Parathyroid adenoma (tissue), 2 donors: ENCODE data around the gene SSC5D.
A peak's percentile ranks its signal among the peaks of the same experiment; 100 is the strongest.

Source experiments
- H2AFZ ChIP-seq: fragments of 300-600 bp; sonication (generic); one replicate; pipeline ENCODE4 v1.7.0; 2017; ENCODE audit warnings: antibody characterized with exemption, mild to moderate bottlenecking
- H3K27ac ChIP-seq: fragments of 300-600 bp; sonication (generic); one replicate; pipeline ENCODE4 v1.7.0; 2017
- H3K27me3 ChIP-seq: fragments of 300-600 bp; sonication (generic); one replicate; pipeline ENCODE4 v1.7.0; 2017; ENCODE audit warnings: low read length; ENCODE audit not compliant: control insufficient read depth, insufficient read depth
- H3K36me3 ChIP-seq: fragments of 300-600 bp; sonication (generic); one replicate; pipeline ENCODE4 v1.7.0; 2017; ENCODE audit warnings: low read length; ENCODE audit not compliant: control insufficient read depth, insufficient read depth
- H3K4me1 ChIP-seq: fragments of 300-600 bp; sonication (generic); one replicate; pipeline ENCODE4 v1.7.0; 2017; ENCODE audit warnings: control low read depth
- H3K4me2 ChIP-seq: fragments of 300-600 bp; sonication (generic); one replicate; pipeline ENCODE4 v1.7.0; 2017; ENCODE audit warnings: low read length
- H3K4me3 ChIP-seq: fragments of 300-600 bp; sonication (generic); one replicate; pipeline ENCODE4 v1.7.0; 2017; ENCODE audit warnings: low read depth, low read length
- H3K79me2 ChIP-seq: fragments of 300-600 bp; sonication (generic); one replicate; pipeline ENCODE4 v1.7.0; 2017; ENCODE audit warnings: control low read depth
- H3K9ac ChIP-seq: fragments of 300-600 bp; sonication (generic); one replicate; pipeline ENCODE4 v1.7.0; 2017; ENCODE audit warnings: mild to moderate bottlenecking
- H3K9me3 ChIP-seq: fragments of 300-600 bp; sonication (generic); one replicate; pipeline ENCODE4 v1.7.0; 2017; ENCODE audit warnings: low read length; ENCODE audit not compliant: control insufficient read depth
- TF ChIP-seq, protein P1 (sequence below): fragments of 300-600 bp; sonication (generic); IDR thresholded peaks from one replicate; pipeline ENCODE4 v1.7.0; 2017; ENCODE audit warnings: antibody characterized with exemption, mild to moderate bottlenecking
- donor health status: primary hyperparathyroidism.

Gene SSC5D

DNA sequence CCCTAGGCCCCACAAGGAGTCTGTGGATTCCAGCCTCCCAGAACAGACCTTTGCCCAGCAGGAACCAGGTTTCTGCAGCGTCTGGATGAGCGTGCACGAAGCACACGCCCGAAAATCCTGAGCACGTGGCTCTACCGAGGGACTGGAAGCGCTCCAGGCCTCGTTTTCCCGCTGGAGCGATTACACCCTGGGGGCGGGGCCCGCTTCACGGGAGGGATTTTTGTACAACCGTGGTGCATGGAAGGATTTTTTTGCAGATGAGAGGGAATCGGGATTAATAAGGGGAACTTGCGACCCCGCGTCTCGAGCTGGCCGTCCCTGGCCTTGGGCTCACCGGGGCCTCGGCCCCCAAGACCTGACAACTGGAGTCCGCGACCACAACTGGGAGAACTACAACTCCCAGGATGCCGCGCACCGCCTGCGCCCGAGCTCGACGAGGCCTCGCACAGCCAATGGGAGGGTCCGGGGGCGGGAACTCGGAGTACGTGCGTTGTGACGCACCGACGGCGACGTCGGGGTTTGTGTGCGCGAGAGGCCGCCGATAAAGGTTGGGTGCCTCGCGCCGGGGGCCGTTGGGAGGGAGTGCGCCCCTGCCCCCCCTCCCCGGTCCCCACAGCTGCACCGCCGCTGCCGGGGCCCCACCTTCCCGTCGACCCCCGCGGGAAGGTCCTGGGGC lies 12.0 kb upstream of the SSC5D start, which contains the start of gene ZNF628:
Gene ZNF628, plus strand, starts transcription at position 518 of the 676 bp plus-strand sequence. CDS start 3,294 bp downstream, outside the sequence.
- Histone ChIP-seq H3K9ac (peak within 1 kb of the TSS; percentile 29), H3K27ac (peak within 1 kb of the TSS; percentile 94), H3K4me3 (peak within 1 kb of the TSS; percentile 96), H3K36me3 (no peaks in the 10 kb centered on the region), H3K79me2 (peaks cover 15% of the 10 kb centered on the region), H3K9me3 (no peaks in the 10 kb centered on the region), H3K4me2 (peak within 1 kb of the TSS; percentile 99), H3K27me3 (no peaks in the 10 kb centered on the region), H3K4me1 (peaks cover 23% of the 10 kb centered on the region), H2AFZ (peak within 1 kb of the TSS; percentile 99)
- TF ChIP-seq, protein P1, sequence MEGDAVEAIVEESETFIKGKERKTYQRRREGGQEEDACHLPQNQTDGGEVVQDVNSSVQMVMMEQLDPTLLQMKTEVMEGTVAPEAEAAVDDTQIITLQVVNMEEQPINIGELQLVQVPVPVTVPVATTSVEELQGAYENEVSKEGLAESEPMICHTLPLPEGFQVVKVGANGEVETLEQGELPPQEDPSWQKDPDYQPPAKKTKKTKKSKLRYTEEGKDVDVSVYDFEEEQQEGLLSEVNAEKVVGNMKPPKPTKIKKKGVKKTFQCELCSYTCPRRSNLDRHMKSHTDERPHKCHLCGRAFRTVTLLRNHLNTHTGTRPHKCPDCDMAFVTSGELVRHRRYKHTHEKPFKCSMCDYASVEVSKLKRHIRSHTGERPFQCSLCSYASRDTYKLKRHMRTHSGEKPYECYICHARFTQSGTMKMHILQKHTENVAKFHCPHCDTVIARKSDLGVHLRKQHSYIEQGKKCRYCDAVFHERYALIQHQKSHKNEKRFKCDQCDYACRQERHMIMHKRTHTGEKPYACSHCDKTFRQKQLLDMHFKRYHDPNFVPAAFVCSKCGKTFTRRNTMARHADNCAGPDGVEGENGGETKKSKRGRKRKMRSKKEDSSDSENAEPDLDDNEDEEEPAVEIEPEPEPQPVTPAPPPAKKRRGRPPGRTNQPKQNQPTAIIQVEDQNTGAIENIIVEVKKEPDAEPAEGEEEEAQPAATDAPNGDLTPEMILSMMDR: no peak

DNA sequence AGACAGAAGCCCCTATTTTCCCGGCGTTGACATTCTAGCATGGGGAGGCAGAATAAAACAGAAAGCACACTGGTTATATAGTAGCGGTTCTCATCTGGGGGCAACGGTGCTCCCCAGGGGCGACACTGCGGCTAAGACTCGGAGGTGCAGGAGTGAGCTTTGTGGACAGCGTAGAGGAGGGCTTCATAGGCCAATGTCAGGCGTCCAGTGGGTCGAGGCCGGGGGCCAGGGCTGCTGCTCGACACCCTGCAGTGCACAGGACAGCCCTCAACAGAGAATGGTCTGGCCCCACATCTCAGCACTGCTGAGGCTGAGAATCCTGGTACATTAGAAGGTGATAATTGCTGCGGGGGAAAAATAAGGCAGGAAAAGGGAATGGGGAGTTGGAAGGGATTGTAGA lies 10.3 kb upstream of the SSC5D start:
- no peak overlapping the region for H3K9ac ChIP-seq
- H3K27me3 ChIP-seq: no peaks in the 10 kb centered on the region
- H3K4me2 ChIP-seq: no peak overlapping the region
- H3K36me3 ChIP-seq: no peaks in the 10 kb centered on the region
- H3K27ac ChIP-seq: no peak overlapping the region
- no peak overlapping the region for H2AFZ ChIP-seq
- H3K4me1 ChIP-seq: peaks cover 23% of the 10 kb centered on the region
- peaks cover 18% of the 10 kb centered on the region for H3K79me2 ChIP-seq
- no peaks in the 10 kb centered on the region for H3K9me3 ChIP-seq
- H3K4me3 ChIP-seq: no peak overlapping the region
- TF ChIP-seq, protein P1: no peak

DNA sequence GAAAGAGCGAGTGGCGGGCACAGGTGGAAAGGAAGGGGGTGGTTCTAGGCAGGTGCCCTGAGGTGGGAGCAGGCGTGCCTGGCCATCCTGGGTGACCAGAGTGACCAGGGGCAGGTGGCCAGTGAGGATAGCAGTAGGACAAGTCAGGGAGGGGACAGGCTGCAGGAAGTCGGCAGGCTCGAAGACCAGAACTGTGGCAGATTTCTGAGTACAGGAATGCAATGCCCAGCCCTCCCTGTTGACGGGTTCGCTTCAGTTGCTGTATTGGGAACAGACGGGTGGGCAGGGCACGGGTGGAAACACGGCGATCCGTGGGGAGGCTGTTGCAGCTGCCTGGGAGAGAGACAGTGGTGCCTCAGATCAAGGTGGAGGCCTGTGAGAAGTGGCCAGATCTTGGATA lies 9.9 kb upstream of the SSC5D start:
- no peak overlapping the region for H3K9ac ChIP-seq
- no peaks in the 10 kb centered on the region for H3K9me3 ChIP-seq
- no peaks in the 10 kb centered on the region for H3K36me3 ChIP-seq
- no peak overlapping the region for H3K4me3 ChIP-seq
- H3K27ac ChIP-seq: no peak overlapping the region
- H3K4me2 ChIP-seq: no peak overlapping the region
- no peak overlapping the region for H2AFZ ChIP-seq
- peaks cover 18% of the 10 kb centered on the region for H3K79me2 ChIP-seq
- TF ChIP-seq, protein P1: no peak
- H3K4me1 ChIP-seq: peaks cover 23% of the 10 kb centered on the region
- no peaks in the 10 kb centered on the region for H3K27me3 ChIP-seq

DNA sequence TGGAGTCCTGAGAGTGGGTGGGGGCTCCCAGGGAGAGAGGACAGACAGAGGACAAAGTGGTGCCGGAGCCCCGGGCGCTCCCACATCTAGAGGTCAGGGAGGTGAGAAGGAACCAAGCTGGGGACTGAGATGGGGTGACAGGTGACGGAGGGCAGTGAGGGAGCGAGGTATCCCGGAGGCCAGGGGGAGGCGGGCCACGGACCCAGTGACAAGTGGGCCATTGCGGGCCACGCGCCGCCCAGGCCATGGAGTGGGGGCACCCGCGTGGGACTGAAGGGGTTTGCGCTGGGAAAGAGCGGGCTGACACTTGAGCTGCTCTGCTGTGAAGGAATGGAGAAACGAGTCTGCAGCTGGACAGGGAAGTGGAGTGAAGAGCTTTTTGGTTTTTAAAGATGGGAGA lies 9.2 kb upstream of the SSC5D start:
- peaks cover 25% of the 10 kb centered on the region for H3K4me1 ChIP-seq
- peaks cover 18% of the 10 kb centered on the region for H3K79me2 ChIP-seq
- H3K9me3 ChIP-seq: no peaks in the 10 kb centered on the region
- TF ChIP-seq, protein P1: no peak
- no peaks in the 10 kb centered on the region for H3K36me3 ChIP-seq
- no peak overlapping the region for H3K27ac ChIP-seq
- no peak overlapping the region for H2AFZ ChIP-seq
- H3K4me3 ChIP-seq: no peak overlapping the region
- H3K9ac ChIP-seq: no peak overlapping the region
- H3K4me2 ChIP-seq: no peak overlapping the region
- H3K27me3 ChIP-seq: no peaks in the 10 kb centered on the region
